ENCODE data around the gene RAF1.
"Not testable (repeated sequence)": the region's sequence is repeated elsewhere in the genome, so short reads cannot be mapped to it uniquely, and the experiment has no call there.

The RAF1 gene

DNA sequence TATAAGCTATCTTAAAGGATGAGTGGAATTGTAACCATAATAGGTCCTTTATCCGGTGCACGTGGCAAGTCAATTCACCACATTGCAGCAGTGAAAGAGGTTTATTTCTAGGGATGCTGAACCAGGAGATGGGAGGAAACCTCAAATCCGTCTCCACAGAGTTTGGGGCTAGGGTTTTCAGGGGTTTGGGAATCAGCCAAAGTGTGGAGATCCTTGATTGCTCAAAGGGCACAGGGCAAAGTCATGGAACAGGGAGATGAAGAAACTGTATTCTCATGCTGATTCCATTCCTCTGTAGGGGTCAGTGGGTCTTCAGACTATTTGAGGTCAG is 7.2 kb upstream of the RAF1 start:
- no peak for DNase-seq (ENCODE audit: insufficient read length)
- TF ChIP-seq POLR2A (IDR thresholded peaks at IDR 0.05; ENCODE audit: low read depth, low read length) (no peak), POLR2AphosphoS5 (IDR thresholded peaks at IDR 0.05; ENCODE audit: low read depth, low read length) (no peak), TAF1 (IDR thresholded peaks at IDR 0.05; ENCODE audit: borderline replicate concordance, low read depth, low read length) (no peak)
- FAIRE-seq = no peak

DNA sequence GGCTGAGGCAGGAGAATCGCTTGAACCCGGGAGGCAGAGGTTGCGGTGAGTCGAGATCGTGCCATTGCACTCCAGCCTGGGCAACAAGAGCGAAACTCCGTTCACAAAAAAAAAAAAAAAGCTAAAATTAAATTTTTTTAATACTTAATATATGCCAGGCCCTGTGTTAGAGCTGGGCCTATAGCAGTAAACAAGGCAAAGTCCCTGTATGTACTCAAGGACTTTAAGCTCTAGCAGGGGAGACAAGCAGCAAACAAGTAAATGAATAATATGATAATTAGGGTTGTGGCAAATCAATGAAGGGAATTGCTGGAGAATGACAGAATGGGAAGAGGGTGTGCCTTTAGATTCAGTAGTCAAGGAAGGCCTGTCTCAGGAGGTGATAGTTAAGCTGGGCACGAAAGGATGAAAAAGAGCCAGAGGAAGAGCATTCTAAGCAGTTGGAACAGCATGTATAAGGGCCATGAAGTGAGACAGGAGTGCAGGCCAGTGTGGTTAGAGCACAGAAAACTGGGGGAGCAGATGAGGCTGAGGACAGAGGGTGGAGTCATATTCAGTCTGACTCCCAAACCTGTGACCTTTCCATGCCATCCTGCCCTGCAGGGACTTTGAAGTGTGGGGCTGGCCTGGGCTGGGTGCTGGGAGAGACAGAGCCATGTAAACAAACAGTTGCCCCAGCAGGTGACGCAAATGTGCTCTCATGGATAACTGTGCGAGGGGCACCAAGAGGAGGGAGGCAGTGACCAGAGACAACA is 6.6 kb upstream of the RAF1 start:
- TF ChIP-seq TAF1 (IDR thresholded peaks at IDR 0.05; ENCODE audit: borderline replicate concordance, low read depth, low read length) (no peak), POLR2A (IDR thresholded peaks at IDR 0.05; ENCODE audit: low read depth, low read length) (no peak), POLR2AphosphoS5 (IDR thresholded peaks at IDR 0.05; ENCODE audit: low read depth, low read length) (no peak)
- no peak for DNase-seq (ENCODE audit: insufficient read length)
- FAIRE-seq = no peak

DNA sequence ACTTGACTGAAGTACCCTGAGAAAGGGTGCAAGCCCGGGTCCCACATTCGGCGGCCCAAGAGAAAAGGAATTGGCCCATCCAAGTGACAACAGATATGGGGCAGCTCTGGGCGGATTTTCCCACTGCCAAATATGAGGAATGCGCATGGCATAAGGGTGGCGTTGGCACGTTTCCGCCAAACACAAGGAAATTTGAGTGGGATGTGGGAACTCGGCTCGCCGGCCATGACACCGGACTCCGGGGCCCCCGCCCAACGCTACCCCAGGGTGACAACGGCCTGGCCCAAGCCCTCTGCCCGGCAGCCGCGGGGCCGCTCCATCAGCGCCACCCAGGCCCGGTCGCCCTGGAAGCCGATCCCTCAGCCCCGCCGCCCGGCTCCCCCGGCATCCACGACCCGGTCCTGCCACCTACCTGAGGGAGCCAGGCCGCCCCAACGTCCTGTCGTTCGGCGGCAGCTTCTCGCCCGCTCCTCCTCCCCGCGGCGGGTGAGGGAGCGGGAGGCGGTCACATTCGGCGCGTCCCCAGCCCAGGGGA is 449 bp downstream of the RAF1 start:
- TF ChIP-seq POLR2AphosphoS5 (IDR thresholded peaks at IDR 0.05; ENCODE audit: low read depth, low read length) = no peak
- FAIRE-seq = no peak

DNA sequence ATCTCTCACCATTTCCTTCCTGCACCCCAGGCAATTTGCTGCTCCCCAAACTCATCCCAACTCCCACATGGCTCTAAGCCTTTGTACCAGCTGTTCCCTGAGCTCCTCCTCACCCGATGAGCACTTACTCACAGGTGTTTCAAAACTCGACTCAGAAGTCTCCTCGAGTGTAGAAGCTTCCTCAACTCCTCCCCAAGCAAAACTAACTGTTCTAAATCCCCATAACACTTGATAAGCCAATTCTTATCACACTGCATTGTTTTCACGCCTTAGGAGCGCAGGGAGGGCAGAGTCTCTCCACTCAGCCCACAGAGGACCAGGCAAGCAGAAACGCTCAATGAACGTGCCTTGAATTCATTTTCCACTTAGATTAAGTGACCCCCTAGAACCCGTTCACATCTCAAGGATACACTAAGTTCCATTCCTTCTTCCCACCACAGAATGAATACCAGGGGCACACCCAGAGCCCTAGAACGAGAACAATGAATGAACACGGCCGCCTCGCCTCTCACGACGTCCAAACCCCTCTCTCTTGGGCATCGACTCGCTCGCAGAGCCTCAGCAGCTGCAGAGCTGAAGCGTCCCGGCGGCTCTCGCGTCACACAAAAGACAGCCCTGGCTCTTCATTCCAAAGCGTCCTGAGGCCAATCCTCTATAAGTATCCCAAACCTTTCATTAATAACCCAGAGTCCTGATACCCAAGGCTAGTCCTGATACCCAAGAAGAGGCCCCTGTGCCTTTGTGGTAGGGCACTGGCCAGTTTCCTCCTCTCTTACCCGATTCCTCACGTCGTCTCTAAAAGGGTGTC is 1.1 kb downstream of the RAF1 start:
- FAIRE-seq (no peak), DNase-seq (ENCODE audit: insufficient read length) (no peak)
- TF ChIP-seq POLR2A (IDR thresholded peaks at IDR 0.05; ENCODE audit: low read depth, low read length) (no peak), POLR2AphosphoS5 (IDR thresholded peaks at IDR 0.05; ENCODE audit: low read depth, low read length) (no peak), TAF1 (IDR thresholded peaks at IDR 0.05; ENCODE audit: borderline replicate concordance, low read depth, low read length) (no peak)

More for the DNA sequence above, 449 bp downstream of the RAF1 start:
- DNase-seq (ENCODE audit: insufficient read length) = no peak

DNA sequence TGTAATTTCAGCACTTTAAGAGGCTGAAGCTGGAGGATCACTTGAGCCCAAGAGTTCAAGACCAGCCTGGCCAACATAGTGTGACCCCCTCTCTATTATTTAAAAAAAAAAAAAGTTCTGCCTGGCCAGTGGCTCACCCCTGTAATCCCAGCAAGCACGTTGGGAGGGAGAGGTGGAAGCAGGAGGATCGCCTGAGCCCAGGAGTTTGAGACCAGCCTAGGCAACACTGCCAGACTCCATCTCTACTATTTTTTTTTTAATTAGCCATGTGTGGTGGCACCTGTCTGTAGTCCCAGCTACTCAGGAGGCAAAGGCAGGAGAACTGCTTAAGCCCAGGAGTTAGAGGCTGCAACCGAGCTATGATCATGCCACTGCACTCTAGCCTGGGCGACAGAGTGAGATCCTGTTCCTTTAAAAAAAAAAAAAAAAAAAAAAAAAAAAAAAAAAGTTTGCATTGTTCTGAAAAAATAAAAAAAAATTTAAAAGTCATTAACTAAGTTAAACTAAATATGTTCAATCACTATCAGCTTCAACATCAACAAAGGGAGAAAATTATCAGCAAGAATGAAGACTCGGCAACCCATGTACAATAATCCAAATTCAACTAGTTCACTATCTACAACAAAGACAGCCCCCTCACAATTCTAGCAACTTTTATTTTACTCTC is 1.9 kb downstream of the RAF1 start:
- FAIRE-seq (no peak), DNase-seq (ENCODE audit: insufficient read length) (no peak)
- TF ChIP-seq POLR2AphosphoS5 (IDR thresholded peaks at IDR 0.05; ENCODE audit: low read depth, low read length) (no peak), TAF1 (IDR thresholded peaks at IDR 0.05; ENCODE audit: borderline replicate concordance, low read depth, low read length) (no peak), POLR2A (IDR thresholded peaks at IDR 0.05; ENCODE audit: low read depth, low read length) (no peak)

DNA sequence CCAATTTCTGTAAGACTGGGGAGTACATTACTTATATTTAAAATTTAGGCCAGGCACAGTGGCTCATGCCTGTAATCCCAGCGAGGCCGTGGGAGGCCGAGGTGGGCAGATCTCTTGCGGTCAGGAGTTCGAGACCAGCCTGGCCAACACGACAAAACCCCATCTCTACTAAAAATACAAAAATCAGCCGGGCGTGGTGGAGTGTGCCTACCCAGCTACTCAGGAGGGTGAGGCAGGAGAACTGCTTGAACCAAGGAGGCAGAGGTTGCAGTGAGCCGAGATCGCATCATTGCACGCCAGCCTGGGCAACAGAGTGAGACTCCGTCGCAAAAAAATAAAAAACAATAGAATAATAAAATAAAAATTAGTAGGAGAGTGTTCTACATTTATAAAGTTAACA is 2.5 kb downstream of the RAF1 start:
- FAIRE-seq; DNase-seq (ENCODE audit: insufficient read length): not testable (repeated sequence)

DNA sequence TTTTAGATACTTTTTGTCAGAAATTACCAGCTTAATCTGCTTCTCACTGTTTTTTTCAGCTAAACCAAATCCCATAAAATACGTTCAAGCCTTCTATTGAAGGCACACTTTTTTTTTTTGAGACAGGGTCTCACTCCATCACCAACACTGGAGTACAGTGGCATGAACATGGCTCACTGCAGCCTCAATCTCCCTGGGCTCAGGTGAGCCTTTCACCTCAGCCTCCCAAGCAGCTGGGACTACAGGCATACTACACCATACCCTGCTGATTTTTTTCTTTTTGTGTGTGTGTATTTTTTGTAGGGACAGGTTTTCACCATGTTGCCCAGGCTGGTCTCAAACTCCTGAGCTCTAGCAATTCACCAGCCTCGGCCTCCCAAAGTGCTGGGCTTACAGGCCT is 3.7 kb downstream of the RAF1 start:
- FAIRE-seq (no peak), DNase-seq (ENCODE audit: insufficient read length) (no peak)
- TF ChIP-seq POLR2A (IDR thresholded peaks at IDR 0.05; ENCODE audit: low read depth, low read length) (no peak), POLR2AphosphoS5 (IDR thresholded peaks at IDR 0.05; ENCODE audit: low read depth, low read length) (no peak), TAF1 (IDR thresholded peaks at IDR 0.05; ENCODE audit: borderline replicate concordance, low read depth, low read length) (no peak)

DNA sequence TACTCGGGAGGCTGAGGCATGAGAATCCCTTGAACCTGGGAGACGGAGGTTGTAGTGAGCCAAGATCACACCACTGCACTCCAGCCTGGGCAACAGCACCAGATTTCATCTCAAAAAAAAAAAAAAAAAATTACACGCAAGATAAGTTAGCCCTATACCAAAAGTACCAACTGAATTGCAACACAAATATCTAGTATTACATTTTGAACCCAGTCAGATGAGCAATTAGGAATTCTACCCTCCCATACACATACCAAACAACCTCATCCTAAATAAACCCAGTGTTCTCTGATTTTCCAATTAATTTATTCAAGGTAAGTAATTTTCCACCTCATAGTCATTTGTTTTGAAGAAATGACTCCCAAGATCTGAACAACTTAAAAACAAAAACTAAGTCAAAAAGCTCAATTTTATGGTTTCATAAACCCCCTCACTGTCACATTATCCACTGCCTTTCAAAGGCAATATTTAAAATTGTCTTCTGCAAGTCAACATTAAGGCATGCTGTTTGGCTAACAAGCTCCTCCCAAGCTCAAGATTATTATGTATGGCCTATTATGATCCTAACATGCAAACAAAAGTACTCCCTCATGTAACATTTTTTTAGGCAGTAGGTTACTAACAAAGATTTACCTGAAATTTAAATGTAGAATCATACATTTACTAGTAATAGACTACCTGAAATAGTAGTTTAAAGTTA is 4.5 kb downstream of the RAF1 start:
- TF ChIP-seq POLR2A (IDR thresholded peaks at IDR 0.05; ENCODE audit: low read depth, low read length) (no peak), TAF1 (IDR thresholded peaks at IDR 0.05; ENCODE audit: borderline replicate concordance, low read depth, low read length) (no peak), POLR2AphosphoS5 (IDR thresholded peaks at IDR 0.05; ENCODE audit: low read depth, low read length) (no peak)
- no peak for FAIRE-seq
- DNase-seq (ENCODE audit: insufficient read length) = no peak

DNA sequence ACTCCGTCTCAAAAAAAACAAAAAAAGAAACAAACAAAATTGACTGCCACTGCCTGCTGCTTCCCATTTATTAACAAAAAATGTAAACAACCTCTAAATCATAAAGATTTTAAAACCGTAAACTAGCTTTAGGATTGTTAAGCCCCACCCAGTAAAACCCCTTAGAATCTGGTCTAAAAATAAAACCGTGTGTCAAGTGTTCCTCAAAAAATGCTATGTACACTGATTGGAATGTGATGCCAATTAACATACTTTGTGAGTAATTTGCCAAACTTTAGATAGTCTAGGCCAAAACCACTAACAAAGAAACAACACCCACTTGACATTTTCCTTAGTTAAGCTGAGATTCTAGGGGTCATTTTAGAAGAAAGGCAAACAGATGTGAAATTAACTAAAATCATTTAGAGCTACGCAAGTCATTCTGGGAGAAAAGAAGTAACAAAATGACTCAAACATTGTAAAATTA is 5.3 kb downstream of the RAF1 start:
- TF ChIP-seq POLR2A (IDR thresholded peaks at IDR 0.05; ENCODE audit: low read depth, low read length) = no peak
- no peak for TF ChIP-seq TAF1 (IDR thresholded peaks at IDR 0.05; ENCODE audit: borderline replicate concordance, low read depth, low read length)
- TF ChIP-seq POLR2AphosphoS5 (IDR thresholded peaks at IDR 0.05; ENCODE audit: low read depth, low read length) = no peak
- FAIRE-seq = peak; percentile 14
- no peak for DNase-seq (ENCODE audit: insufficient read length)

DNA sequence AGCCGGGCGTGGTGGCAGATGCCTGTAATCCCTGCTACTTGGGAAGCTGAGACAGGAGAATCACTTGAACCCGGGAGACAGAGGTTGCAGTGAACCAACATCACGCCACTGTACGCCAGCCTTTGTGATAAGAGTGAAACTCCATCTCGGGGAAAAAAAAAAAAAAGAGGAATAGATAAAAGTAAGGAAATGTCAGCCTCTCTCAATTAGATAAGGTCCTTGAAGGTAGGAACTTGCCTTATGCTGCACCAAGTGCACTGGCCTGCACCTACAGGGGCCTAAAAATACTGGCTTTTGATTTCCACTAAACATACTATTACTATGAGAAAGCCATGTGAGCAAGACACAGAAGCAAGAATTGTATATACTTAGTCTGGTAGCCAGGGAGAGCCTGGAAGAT is 7.1 kb downstream of the RAF1 start:
- DNase-seq (ENCODE audit: insufficient read length) (no peak), FAIRE-seq (no peak)
- TF ChIP-seq POLR2AphosphoS5 (IDR thresholded peaks at IDR 0.05; ENCODE audit: low read depth, low read length) = no peak
- no peak for TF ChIP-seq TAF1 (IDR thresholded peaks at IDR 0.05; ENCODE audit: borderline replicate concordance, low read depth, low read length)
- TF ChIP-seq POLR2A (IDR thresholded peaks at IDR 0.05; ENCODE audit: low read depth, low read length) = no peak

DNA sequence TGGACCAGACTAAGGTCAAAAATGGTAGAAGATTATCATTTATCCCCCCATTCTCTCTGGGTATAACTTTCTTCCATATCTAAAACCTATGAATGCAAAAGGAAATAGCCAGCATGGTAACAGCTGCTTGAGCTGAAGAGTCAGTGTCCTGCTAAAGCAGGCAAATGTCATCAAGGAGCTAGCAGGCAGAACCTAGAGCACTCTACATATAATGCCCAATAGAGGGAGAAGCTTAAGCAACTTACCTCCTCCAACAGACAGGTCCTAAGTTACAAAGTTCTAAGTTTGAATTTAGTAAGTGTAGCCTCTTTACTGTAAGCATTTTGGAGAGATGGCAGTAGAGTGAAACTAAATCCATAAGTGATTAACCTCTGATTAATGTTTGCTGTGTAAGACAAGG is 7.7 kb downstream of the RAF1 start:
- DNase-seq (ENCODE audit: insufficient read length) (no peak), FAIRE-seq (no peak)
- no peak for TF ChIP-seq POLR2A (IDR thresholded peaks at IDR 0.05; ENCODE audit: low read depth, low read length)
- TF ChIP-seq TAF1 (IDR thresholded peaks at IDR 0.05; ENCODE audit: borderline replicate concordance, low read depth, low read length) = no peak
- no peak for TF ChIP-seq POLR2AphosphoS5 (IDR thresholded peaks at IDR 0.05; ENCODE audit: low read depth, low read length)
